HTR-8/SVneo (cell line): ENCODE results near the gene CLCC1.
A peak's percentile ranks its signal among the peaks of the same experiment; 100 is the strongest.
"Not testable (repeated sequence)": the region's sequence is repeated elsewhere in the genome, so short reads cannot be mapped to it uniquely, and the experiment has no call there.

Source experiments
- DNase-seq: peaks from one replicate; pipeline ENCODE4 v3.0.0; 2011; ENCODE audit warnings: low spot score, mixed read lengths; ENCODE audit not compliant: insufficient read length
- FAIRE-seq: peaks from 2 replicates; lab custom pipeline; 2011; peaks lifted over from hg19 to GRCh38; lab: Jason Lieb, UNC

Gene CLCC1

DNA sequence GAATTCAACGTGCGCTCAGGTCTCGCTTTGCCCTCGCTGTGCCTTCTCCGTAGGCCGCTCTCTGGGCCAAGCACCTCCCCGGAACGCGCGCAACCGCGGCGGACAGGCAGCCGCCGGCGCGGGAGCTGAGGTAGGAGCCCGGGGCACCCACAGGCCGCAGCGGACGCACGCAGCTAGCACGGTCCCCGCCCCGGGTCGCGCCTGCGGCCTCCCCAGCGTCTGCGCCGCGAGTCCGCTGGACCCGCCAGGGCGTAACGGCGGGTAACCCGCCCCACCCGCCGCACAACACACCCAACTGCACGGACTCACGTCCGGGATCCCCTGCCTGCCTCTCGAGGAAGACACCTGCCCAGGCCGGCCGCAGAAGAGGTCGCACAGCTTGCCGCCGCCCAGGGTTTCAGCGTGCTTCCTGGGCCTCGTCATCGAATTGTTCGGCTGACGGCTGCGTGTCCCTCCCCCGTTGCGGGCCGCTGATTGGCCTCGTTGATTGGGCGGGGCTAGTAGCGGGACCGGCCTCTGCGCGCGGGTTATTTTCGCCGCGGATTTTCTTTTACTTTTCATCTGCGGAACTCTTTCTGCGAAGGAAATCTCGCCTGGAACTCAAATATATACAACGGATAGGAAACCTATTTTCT is at the start of gene CLCC1:
Gene CLCC1, minus strand, starts transcription at position 433 of the 635 bp plus-strand sequence. CDS start 13,047 bp downstream, outside the sequence.
- FAIRE-seq = peak; percentile 57
- peak; percentile 83 for DNase-seq

DNA sequence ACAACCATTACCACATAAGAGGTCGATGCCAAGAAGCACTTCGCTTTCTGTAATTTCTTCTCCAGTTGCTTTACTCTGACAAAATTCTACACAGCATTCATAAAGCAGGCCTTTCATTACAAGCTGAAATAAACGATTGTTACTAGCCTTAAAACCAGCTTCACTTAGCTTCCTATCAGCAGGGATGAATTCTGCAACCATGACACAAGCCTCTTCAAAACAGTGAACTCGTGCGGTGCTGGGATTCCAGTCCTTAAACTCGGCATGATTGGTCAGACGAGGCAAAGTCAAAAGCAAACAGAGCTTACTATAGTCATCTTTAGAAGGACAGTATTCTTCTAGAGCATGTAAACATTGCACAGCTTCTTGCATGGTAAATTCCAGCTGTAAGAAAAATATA is 48.1 kb upstream of the CLCC1 start:
- FAIRE-seq (no peak), DNase-seq (no peak)

DNA sequence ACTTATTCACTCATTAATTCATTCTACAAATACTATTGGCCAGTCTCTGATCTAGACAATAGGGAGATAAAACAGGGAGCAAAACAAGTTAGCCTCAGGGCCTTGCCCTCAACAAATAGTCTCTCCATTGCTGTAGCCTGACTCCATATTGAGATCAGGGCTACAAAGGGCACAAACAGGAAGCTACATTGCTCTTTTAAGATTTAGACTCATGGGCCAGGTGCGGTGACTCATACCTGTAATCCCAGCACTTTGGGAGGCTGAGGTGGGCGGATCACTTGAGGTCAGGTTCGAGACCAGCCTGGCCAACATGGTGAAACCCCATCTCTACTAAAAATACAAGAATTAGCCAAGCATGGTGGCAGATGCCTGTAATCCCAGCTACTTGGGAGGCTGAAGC is 33.3 kb upstream of the CLCC1 start:
- FAIRE-seq, DNase-seq: not testable (repeated sequence)

DNA sequence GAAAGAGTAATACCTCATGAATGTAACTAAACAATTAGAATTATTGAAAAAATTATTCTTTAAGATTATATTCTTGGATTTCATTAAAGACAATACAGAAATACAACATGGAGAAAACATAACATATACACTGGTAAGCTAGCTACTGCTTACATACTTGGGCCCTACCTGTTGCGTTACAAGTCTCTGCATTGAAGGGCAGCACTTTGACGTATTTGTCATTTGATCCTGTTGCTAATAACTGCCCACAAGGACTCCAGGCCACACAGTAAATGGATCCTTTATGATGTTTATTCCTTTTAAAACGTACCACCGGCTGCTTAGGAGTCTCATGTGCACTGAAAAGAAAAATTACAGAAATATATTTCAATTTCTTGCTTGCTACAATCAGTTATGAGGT is 19.8 kb upstream of the CLCC1 start:
- FAIRE-seq (no peak), DNase-seq (no peak)

DNA sequence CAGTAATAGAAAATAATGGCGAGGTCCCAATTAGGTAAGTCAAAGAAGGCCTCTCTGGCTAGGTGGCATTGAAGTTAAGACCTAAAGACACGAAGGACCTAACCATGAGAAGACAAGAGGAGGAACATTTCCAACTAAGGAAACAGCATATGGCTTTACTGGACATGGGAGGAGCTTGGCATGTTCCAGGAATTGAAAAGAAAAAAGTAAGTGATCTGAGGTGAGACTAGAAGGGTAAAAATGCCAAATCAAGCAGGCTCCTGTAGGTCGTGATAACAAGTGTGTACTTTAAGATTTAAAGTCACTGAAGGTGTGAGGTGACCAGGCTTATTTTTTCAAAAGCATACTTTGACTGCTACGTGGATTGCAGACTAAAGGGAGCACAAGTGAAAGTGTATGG is 13.4 kb upstream of the CLCC1 start:
- DNase-seq (no peak), FAIRE-seq (no peak)

DNA sequence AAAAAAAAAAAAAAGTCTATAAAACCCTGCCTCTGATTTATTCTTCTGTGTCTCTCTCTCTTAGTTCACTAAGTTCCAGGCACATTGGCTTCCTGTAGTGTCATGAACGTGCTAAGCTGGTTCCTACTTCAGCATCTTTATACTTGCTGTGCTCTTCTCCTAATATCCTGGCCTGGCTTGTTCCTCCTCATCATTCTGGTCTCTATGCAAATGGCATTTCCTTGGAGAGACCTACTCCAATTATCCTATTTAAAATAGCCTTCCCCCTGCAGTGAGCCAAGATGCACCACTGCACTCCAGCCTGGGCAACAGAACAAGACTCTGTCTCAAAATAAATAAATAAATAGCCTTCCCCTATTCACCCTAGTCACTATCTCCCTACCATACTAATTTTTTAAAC is 9.7 kb upstream of the CLCC1 start:
- FAIRE-seq = no peak
- no peak for DNase-seq

GRCh38 chr1:108969346-108969745 is 6.1 kb upstream of the CLCC1 start:
- FAIRE-seq (no peak), DNase-seq (no peak)

- DNase-seq = no peak
- FAIRE-seq = no peak
Observed at GRCh38 chr1:108962681-108963051, 618 bp downstream of the CLCC1 start.

DNA sequence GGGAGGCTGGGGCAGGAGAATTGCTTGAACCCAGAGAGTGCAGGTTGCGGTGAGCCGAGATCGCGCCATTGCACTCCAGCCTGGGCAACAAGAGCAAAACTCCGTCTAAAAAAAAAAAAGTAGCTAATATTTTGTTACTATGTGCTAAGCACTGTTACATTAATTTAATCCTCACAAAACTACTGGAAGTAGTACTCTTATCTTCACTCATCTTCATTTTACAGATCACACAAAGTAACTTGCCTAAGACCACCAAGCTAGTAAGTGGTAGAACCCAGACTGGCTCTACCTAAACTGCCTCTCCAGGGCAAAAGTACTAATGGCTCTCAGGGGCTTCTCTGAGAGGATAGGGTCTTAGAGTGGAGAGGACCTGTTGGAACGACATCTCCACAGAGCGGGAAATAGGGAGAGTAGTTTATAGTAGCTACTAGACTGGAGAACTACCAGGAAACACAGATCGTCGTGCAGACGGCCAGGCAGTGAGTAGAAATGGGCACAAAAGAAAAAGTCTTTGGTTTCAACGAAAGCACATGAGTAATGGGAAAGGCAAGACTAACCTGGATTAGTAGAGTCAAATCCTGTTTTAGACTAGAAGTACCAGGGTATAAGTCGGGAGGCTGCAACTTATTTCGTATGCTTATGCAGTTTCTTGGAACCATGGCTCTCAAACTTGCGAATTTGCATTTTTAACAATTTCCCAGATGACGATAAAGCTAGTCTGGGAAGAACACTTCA is 1.4 kb downstream of the CLCC1 start:
- DNase-seq (no peak), FAIRE-seq (no peak)

DNA sequence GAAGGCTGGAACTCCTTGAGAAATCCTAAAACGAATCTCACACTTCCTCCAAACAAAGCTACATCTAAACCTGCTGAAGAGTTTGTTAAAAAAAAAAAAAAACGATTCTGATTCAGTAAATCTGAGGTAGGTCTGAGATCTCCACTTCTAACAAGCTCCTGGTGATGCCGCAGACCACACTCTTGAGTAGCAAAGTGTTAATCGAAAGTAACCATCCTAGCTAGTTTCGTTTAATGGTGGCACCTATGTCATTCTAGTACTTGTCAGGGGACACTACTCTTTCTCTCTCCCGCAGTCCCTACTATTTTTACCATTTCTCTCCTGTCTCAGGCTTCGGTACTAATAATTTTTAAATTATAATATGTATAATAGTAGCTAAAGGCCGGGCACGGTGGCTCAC is 2.1 kb downstream of the CLCC1 start:
- FAIRE-seq = no peak
- no peak for DNase-seq

DNA sequence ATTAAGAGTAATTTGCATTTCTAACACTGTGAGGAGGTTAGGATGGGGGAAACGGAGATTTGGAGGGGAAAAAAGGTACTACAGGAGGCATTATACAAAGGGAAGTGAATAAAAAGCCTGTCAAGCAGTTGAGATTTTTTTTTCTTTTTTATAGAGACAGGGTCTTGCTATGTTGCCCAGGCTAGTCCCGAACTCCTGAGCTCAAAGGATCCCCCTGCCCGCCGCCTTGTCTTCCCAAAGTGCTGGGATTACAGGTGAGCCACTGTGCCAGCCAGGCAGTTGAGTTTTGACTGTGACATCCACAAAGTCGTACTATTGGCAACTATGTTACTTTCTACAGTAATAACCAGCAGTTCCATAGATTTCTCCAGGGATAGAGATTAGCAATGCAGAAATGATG is 2.6 kb downstream of the CLCC1 start:
- DNase-seq = no peak
- no peak for FAIRE-seq

DNA sequence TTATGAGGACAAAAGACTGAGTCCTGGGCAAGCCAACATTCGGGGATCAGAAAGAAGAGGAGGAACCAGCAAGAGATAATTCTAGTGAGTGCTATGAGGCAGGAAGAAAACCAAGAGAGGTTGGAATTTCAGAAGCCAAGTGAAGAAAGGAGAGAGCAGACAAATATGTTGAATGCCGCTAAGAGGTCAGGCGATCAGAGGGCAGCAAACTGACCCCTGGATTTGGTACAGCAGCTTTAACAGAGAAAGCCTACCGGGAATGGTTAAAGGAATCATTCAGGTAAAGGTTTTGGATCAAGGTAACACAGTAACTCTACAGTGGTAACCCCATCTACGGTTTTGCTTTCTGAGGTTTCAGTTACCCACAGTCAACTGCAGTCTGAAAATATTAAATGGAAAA is 5.4 kb downstream of the CLCC1 start:
- no peak for FAIRE-seq
- no peak for DNase-seq

DNA sequence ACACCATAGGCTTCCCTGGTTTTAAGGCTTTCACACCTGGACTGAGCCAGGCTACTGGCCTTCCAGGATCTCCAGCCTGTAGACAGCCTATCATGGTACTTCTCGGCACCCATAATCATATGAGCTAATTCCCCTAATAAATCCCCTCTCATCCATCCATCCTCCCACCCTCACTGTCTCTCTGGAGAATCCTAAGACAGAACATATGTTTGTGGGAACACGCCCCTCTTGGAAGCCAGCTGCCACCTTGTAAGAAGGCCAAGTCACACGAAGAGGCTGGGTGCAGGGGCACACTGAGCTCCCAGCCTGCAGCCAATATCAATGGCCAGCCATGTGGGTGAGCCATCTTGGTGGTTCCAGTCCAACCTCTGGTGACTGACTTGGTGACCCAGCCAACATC is 7.4 kb downstream of the CLCC1 start:
- DNase-seq = no peak
- no peak for FAIRE-seq

DNA sequence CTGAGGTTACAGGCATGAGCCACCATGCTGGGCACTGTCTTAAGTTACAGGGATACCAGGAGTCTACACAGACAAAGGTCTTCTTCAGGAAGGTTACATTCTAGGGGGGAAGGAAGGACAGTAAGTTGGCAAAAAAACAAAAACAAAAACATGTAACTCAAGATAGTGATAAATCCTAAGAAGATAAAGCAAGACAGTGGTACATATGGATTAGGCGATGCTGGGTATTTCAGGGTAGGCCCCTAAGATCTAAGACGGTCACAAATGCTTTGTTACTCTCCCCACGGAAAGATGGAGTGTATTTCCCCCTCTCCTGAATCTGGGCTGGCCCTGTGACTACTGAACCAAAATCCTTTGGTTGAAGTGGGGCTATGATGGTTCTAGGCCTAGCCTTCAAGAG is 8.2 kb downstream of the CLCC1 start:
- DNase-seq (no peak), FAIRE-seq (no peak)

GRCh38 chr1:108953452-108953851 is 9.8 kb downstream of the CLCC1 start:
- no peak for FAIRE-seq
- DNase-seq = no peak

- no peak for DNase-seq
- FAIRE-seq = no peak
Observed at GRCh38 chr1:108951242-108951641, 12.0 kb downstream of the CLCC1 start.

DNA sequence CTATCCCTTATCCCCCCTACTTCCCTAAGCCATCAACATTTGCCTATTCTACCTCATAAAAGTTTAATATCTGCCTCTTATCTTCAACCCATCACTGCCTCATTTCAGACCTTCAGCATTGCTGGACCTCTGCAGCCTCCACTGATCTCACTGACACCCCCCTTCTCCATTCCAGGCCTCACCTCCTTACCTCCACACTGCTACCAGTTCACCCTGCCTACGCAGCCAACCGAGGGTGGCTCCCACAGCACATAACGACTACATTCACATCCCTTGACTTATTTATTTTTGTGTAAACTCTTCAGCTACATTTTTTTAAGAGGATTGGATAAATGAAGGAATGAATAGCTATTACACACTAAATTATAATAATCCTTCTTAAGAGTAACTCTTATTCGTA is 14.2 kb downstream of the CLCC1 start:
- no peak for DNase-seq
- FAIRE-seq = no peak

DNA sequence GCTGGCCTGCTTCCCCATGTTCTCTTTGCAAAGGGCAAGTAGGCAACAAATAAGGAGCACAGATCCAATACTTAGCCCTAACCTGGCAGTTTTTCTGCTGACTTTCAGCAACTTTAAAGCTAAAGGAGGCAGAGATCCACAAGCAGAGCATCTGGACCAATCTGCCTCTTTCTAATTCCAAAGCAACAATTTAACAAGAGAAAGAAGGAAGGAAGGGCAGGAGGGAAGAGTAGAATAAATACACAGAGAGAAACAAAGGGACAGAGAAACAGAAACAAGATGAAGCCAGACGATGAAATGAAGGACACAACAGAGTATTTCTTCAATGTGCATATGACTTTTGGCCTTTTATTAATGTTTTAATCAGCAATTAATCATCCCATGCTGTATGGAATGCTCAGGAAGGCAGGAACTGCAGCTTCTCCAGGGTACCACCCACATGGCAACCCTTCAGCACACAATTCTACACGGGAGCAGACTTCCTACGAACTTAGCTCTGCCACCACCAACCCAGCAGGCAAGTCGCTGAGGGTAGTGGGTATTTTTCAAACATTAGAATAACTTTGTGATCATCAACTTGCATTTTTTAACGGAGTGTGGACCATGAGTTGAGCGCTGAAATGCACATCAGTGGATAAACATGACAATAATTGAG is 15.3 kb downstream of the CLCC1 start:
- no peak for DNase-seq
- FAIRE-seq = no peak

GRCh38 chr1:108936170-108936569 is 27.1 kb downstream of the CLCC1 start:
- FAIRE-seq = no peak
- no peak for DNase-seq

GRCh38 chr1:108933944-108934343 is 29.3 kb downstream of the CLCC1 start:
- DNase-seq (no peak), FAIRE-seq (no peak)

GRCh38 chr1:108927565-108927964 is 35.7 kb downstream of the CLCC1 start:
- not testable (repeated sequence) for FAIRE-seq, DNase-seq
